ENCODE measurements around the gene SOX2. TPM values are rescaled to one million over a fixed set of nuclear protein-coding genes. Genes with fewer than 3 reads are reported as not detected.

Gene SOX2
- total RNA-seq, 4 donors from 2014 or later = 0.27 to 0.34 TPM; not detected in 2

DNA sequence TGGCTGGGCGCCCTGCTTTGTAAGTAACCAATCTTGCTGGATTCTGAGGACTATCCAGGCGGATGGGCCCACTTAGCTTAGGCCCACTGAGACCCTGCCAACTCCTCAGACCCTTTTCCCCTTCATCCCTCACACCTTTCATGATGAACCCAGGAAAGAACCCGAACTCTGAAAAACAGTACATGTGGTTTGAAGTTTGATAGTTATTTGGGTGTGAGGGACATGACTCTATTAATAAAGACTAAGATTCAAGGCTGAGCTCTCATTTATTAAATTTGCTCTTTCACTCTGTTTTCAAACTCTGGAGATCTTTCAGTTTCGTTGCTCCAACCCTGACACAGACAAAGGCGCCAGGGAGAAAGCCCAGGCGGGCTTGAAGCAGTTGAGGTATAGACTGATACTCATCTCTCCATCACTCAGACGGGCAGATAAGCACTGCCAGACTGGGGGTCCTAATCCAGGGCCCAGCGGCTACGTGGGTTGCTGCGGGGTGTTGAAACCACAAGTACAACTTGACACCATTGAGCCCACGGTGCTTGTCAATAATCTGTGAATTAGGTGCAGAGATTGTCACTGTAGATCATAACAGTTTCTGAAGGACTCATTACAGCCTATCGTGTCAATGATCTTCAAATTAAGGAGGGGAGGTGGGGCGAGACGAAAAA is 7.2 kb upstream of the SOX2 start:
- H3K27me3 ChIP-seq = peaks cover 55% of the 10 kb centered on the region
- intact Hi-C loops (cut with DNase I) = no loop called here
- 10 to 15% methylated on average over 14 of the region's 14 CpGs for WGBS, 2 donors
- peaks cover 8 to 13% of the 10 kb centered on the region in 2 donors for H3K4me1 ChIP-seq
- no peak for DNase-seq
- TF ChIP-seq CTCF (IDR thresholded peaks at IDR 0.05) (no peak), POLR2A (IDR thresholded peaks at IDR 0.05) (no peak)
- H3K36me3 ChIP-seq = no peaks in the 10 kb centered on the region
- no peak overlapping the region for H3K4me3 ChIP-seq (replicated peaks in 1 of 3)
- no peaks in the 10 kb centered on the region for H3K9me3 ChIP-seq
- no peak overlapping the region for H3K27ac ChIP-seq

GRCh38 chr3:181705086-181705480 is 6.6 kb upstream of the SOX2 start:
- H3K4me1 ChIP-seq = peaks cover 7 to 10% of the 10 kb centered on the region in 2 donors
- peaks cover 59% of the 10 kb centered on the region for H3K27me3 ChIP-seq
- WGBS, 2 donors = 10 to 16% methylated on average over 8 of the region's 8 CpGs
- TF ChIP-seq POLR2A (IDR thresholded peaks at IDR 0.05) (no peak), CTCF (IDR thresholded peaks at IDR 0.05) (no peak)
- H3K9me3 ChIP-seq = no peaks in the 10 kb centered on the region
- DNase-seq = no peak
- H3K36me3 ChIP-seq = no peaks in the 10 kb centered on the region
- intact Hi-C loops (cut with DNase I) = no loop called here
- no peak overlapping the region for H3K4me3 ChIP-seq (replicated peaks in 1 of 3)
- H3K27ac ChIP-seq = no peak overlapping the region

- Histone ChIP-seq H3K27ac (no peak overlapping the region), H3K36me3 (no peaks in the 10 kb centered on the region), H3K9me3 (no peaks in the 10 kb centered on the region), H3K27me3 (peaks cover 66% of the 10 kb centered on the region), H3K4me3 (replicated peaks in 1 of 3) (no peak overlapping the region), H3K4me1 (peaks cover 0 to 22% of the 10 kb centered on the region in 2 donors)
- intact Hi-C loops (cut with DNase I) = no loop called here
- 24 to 29% methylated on average over 3 of the region's 3 CpGs for WGBS, 2 donors
- no peak for TF ChIP-seq CTCF (IDR thresholded peaks at IDR 0.05)
- no peak for TF ChIP-seq POLR2A (IDR thresholded peaks at IDR 0.05)
- DNase-seq = no peak
Measured at GRCh38 chr3:181707980-181708379, 3.7 kb upstream of the SOX2 start.

- intact Hi-C loops (cut with DNase I) = loop anchor here (10.0 kb wide), 1 partner anchor 975 kb away; no protein-coding TSS in a partner anchor
- Histone ChIP-seq H3K27me3 (peaks cover 71% of the 10 kb centered on the region), H3K36me3 (no peaks in the 10 kb centered on the region), H3K27ac (no peak overlapping the region), H3K4me1 (peaks cover 0 to 22% of the 10 kb centered on the region in 2 donors), H3K4me3 (replicated peaks in 1 of 3) (no peak overlapping the region), H3K9me3 (no peaks in the 10 kb centered on the region)
- 5% methylated on average over 16 of the region's 16 CpGs for WGBS, 2 donors
- TF ChIP-seq POLR2A (IDR thresholded peaks at IDR 0.05) = no peak
- TF ChIP-seq CTCF (IDR thresholded peaks at IDR 0.05) = peak; percentile 59 to 84 (median 73)
- DNase-seq = peak; percentile 82 to 84
Measured at GRCh38 chr3:181709537-181710279, 2.0 kb upstream of the SOX2 start.

Measured in thyroid gland (tissue), 4 donors.